ENCODE results near the gene TMEM184A.

TMEM184A gene

DNA sequence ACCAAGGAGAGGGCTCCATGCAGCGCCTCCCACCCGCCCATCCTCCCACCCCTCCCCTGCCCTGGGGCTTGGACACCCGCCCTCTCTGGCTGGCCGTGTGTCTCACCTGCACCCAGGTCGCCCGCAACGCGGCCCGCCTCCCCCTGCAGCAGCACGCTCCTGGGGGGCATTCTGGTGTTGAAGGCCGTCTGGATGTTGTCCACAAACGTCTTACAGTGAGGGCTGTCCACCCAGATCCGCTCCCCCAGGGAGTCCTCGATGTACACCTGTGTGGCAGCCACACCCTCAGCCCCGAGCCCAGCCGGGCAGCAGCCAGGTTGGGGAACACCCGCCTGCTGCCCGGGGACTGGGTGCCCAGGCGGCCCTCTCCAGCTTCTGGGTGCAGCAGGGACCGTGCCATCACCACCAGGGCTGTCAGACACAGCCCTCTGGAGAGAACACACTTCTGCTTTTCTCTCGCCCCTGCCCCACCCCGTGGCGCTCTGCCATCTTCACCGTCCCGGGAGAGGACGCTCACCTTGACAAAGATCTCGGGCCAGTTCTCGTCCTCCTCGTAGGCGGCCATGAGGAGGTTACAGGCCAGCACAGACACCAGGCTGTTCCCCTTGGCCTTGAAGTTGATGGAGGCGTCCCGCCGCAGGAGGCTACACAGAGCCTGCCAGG lies 56.5 kb downstream of the TMEM184A start:
- DNase-seq, result no peak

- no peak for DNase-seq
These were observed 57.4 kb downstream of the TMEM184A start for GRCh38 chr7:1498370-1499305.

DNA sequence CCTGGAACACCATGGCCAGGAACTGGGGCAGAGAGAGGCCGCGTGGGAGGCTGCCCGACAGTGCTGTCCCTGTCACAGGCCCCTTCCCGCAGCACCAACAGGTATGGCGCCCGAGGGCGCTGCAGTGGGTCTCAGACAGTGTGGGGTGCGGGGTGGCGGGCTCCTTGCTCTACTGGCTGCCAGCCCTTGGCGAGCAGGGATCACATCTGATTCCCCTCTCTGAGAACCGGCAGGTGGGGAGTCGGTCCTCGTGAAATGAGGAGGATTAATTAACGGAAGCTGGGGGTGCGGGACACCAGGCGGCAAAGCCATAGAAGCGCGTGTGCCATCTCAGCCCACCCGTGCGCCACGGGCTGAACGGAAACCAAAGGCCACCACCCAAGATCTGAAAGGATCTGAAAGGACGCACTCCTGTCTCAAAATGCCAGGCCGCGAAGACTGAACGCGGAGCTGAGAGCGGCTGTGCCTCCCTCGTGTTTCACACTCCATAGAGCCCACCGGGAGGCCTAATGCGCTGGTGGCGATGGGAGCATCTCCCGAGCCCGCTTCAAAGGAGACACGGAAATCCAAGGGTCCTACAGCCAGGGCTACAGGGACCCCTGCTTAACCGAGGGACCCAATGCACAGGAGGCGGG lies 58.6 kb downstream of the TMEM184A start:
- DNase-seq, result no peak

DNA sequence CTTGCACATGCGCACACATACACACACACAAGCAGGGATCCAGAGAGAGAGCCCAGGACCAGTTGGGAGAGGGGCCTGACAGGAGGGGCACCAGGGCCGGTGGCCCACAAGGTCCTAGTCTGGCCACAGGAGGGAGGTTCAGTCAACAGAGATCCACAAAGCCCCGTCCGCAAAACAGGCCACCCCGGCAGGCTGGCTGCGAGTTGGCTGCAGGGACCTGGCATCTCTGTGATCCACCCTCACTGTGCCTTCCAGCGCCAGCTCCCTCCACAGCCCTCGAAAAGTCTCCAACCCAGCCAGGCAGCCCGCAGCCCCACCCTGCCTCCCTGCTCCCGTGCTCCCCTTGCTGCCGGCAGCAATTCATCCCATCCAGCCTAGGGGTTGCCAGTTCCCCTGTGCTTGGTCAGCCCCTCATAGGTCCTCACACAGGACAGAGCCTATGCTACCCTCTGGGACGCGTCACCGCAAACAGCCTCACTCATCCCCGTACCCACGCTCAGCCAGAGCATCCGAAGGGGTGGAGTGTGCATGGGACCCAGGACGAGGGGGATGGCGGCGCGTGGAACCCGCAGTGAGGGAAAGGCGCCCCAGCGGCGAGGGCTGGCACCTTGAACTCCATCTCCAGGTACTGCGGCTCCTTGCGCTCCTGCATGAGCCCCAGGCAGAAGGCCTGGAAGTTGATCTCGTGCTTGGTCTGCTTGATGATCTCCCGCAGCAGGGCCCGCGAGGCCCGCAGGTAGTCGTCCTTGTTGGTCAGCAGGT lies 59.3 kb downstream of the TMEM184A start:
- no peak for DNase-seq

- DNase-seq, result no peak
These were observed 60.3 kb downstream of the TMEM184A start for GRCh38 chr7:1495564-1496242.

- no peak for DNase-seq
These were observed 61.0 kb downstream of the TMEM184A start for GRCh38 chr7:1494866-1495563.

GRCh38 chr7:1494447-1494846 lies 61.6 kb downstream of the TMEM184A start:
- DNase-seq, result no peak

DNA sequence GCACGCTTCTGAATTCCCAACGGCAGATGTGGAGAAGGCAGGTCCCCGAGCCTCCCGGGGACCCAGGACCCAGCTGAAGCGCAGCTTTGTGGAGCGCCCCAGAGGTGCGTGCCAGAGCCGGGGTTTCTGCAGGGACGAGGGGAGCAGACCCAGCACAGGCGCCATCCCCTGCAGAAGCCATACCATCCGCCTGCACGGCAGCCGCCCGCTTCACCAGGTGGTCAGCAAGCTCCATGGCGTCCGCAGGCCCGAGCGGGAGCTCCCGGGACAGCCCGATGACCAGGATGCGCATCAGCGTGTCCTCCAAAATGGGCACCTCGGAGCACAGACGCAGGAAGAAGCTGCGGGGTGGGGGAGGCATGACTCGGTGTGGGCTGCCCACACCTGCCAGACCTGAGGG lies 62.4 kb downstream of the TMEM184A start:
- no peak for DNase-seq

DNA sequence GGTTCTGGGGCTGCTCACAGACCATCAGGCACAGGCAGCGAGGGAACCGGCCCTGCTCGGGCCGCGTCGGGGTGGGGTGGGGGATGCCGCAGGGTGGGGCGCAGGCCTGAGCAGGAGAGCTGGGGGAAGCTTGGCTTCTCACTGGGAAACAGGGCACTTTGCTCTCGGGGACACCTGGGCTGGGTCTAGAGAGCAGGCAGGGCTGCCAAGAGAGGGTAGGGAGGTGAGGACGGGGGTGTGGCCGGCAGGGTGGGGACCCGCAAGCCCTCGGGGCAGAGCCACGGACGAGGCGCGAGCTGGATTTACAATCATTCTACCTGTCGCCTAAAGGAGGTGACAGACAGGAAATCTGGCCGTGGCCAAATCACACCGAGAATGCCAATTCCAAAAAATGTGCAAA lies 62.9 kb downstream of the TMEM184A start:
- DNase-seq, result no peak

DNA sequence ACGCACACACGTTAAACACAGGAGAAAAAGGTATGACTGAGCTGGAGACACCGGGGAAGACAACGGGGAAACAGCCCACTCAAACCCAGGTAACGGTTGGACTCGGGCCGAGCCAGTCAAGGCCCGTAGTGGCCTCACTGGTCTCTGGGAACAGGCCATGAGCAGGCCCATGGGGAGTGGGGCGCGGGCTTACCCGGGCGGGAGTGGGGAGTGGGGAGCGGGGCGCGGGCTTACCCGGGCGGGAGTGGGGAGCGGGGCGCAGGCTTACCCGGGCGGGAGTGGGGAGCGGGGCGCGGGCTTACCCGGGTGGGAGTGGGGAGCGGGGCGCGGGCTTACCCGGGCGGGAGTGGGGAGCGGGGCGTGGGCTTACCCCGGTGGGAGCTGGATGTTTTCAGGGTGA lies 63.4 kb downstream of the TMEM184A start:
- DNase-seq, result no peak

Measured in NCI-H526 treated with DMSO at 0.1 percent for 48 hours (cell line).